ENCODE results near the gene KCNK5.

Gene KCNK5

DNA sequence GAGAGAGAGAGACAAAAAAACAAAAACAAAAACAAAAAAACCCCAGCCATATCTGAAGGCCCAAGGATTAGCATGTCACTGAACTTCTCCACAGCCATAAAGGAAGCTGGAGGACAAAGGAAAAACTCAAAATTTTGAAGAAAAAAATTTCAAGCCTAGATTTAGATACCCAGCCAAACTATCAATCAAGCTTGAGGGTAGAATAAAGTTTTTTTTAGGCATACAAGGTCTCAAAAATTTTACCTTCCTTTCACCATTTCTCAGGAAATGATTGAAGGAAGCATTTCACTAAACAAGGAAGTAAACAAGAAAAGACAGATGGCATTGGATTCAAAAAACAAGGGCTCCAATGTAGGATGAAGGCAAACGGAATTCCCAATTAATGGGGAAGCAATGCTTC, 52.1 kb downstream of the KCNK5 start:
- Histone ChIP-seq H3K27me3 (ENCODE audit: control insufficient read depth, insufficient read depth, low read length) (no peaks in the 10 kb centered on the region), H3K27ac (ENCODE audit: low read length) (no peak overlapping the region), H3K36me3 (ENCODE audit: control insufficient read depth, insufficient read depth, low read length) (no peaks in the 10 kb centered on the region), H3K4me1 (ENCODE audit: control insufficient read depth, insufficient read depth, low read length) (no peaks in the 10 kb centered on the region), H3K4me3 (ENCODE audit: low read length) (no peak overlapping the region), H3K9me3 (ENCODE audit: control insufficient read depth, insufficient read depth, low read length) (no peaks in the 10 kb centered on the region; the same call in 1 of the 2 replicates)
- no CpG with 5 or more reads among the region's 1 CpG for WGBS (ENCODE audit: insufficient coverage, insufficient read length)
- no peak for DNase-seq (ENCODE audit: low read depth, low spot score)

DNA sequence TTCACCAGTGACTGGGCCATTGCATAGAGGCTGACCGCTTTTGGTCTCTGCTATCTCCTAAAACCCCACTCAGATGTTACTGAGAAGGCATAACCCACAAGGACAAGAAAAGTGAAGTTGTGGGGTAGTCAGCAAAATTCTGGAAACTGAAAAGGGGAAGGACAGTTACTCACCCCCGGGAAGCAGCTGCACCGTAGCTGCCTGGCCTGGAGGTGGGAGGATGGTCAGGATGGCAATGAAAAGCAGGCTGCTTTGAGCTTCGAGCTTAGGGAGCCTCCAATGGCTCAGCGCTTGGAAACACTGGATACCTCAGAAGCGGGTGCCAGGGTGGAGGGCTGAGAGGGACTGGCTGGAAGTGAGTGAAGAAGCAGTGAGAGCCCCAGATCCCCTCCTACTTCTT, 56.0 kb downstream of the KCNK5 start:
- Histone ChIP-seq H3K4me1 (ENCODE audit: control insufficient read depth, insufficient read depth, low read length) (no peaks in the 10 kb centered on the region), H3K27ac (ENCODE audit: low read length) (no peak overlapping the region), H3K36me3 (ENCODE audit: control insufficient read depth, insufficient read depth, low read length) (no peaks in the 10 kb centered on the region), H3K4me3 (ENCODE audit: low read length) (no peak overlapping the region), H3K27me3 (ENCODE audit: control insufficient read depth, insufficient read depth, low read length) (no peaks in the 10 kb centered on the region), H3K9me3 (ENCODE audit: control insufficient read depth, insufficient read depth, low read length) (no peaks in the 10 kb centered on the region; the same call in 1 of the 2 replicates)
- WGBS (ENCODE audit: insufficient coverage, insufficient read length): no CpG with 5 or more reads among the region's 6 CpGs
- no peak for DNase-seq (ENCODE audit: low read depth, low spot score)

DNA sequence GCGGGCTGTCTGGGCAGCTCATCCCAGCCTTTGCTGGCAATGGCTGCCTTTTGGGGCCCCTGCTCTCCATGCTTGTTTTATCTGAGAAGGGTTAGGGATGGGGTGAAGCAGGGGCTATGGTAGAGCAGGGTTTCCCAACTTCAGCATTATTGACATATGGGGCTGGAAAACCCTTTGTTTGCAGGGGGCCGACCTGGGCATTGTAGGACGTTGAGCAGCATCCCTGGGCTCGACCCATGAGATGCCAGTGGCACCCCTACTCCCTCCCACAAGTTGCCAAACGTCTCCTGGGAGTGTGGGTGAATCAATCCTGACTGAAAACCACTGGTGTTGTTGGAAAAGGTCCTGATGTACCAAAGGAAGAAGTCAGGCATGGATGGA, 56.9 kb downstream of the KCNK5 start:
- DNase-seq (ENCODE audit: low read depth, low spot score): no peak
- no peak overlapping the region for H3K4me3 ChIP-seq (ENCODE audit: low read length)
- no peaks in the 10 kb centered on the region for H3K4me1 ChIP-seq (ENCODE audit: control insufficient read depth, insufficient read depth, low read length)
- no peaks in the 10 kb centered on the region for H3K27me3 ChIP-seq (ENCODE audit: control insufficient read depth, insufficient read depth, low read length)
- no peak overlapping the region for H3K27ac ChIP-seq (ENCODE audit: low read length)
- no peaks in the 10 kb centered on the region for H3K36me3 ChIP-seq (ENCODE audit: control insufficient read depth, insufficient read depth, low read length)
- H3K9me3 ChIP-seq (ENCODE audit: control insufficient read depth, insufficient read depth, low read length): no peaks in the 10 kb centered on the region; the same call in 1 of the 2 replicates
- WGBS (ENCODE audit: insufficient coverage, insufficient read length): no CpG with 5 or more reads among the region's 5 CpGs

DNA sequence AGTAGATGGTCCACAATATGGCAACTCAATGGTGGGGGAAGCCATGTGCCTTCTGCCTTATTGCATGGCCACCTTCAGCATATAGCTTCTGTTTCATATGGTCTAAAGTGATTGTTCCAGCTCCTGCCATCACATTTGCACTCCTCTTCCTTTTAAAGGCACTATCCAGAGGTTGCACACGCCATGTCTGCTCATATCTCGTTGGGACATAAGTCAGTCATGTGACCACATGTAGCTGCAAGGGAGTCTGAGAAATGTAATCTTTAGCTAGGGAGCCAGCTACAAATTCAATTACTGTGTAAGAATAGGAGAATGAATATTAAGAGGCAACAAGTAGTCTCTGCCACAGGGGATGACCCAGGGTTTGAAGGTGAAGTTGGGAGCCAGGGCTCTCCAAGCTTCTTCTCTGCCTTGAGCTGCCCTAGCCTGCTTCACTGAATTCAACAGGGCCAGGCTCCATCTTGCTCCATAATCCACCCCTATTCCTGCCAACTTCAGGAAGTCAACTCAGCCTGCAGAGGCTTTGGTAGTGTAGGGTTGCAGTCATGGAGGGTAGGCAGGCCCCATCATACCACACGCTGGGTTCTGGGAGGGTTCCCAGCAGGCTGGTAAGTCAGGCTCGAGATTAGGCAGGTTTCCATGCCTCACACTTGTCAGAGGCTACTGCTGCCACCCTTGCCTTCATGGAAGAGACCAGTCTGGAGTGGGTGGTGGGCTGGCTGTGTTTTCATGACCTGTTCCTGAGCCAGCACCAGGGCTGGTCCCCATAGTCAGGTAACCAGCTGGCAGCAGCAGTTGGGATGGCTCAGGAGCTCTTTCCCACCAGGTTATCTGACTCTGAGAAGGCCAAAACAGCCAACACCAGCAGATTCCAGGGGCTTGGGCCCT, 57.5 kb downstream of the KCNK5 start:
- no peak for DNase-seq (ENCODE audit: low read depth, low spot score)
- WGBS (ENCODE audit: insufficient coverage, insufficient read length): no CpG with 5 or more reads among the region's 4 CpGs
- Histone ChIP-seq H3K27me3 (ENCODE audit: control insufficient read depth, insufficient read depth, low read length) (no peaks in the 10 kb centered on the region), H3K36me3 (ENCODE audit: control insufficient read depth, insufficient read depth, low read length) (no peaks in the 10 kb centered on the region), H3K4me3 (ENCODE audit: low read length) (no peak overlapping the region), H3K4me1 (ENCODE audit: control insufficient read depth, insufficient read depth, low read length) (no peaks in the 10 kb centered on the region), H3K27ac (ENCODE audit: low read length) (no peak overlapping the region), H3K9me3 (ENCODE audit: control insufficient read depth, insufficient read depth, low read length) (no peaks in the 10 kb centered on the region)

DNA sequence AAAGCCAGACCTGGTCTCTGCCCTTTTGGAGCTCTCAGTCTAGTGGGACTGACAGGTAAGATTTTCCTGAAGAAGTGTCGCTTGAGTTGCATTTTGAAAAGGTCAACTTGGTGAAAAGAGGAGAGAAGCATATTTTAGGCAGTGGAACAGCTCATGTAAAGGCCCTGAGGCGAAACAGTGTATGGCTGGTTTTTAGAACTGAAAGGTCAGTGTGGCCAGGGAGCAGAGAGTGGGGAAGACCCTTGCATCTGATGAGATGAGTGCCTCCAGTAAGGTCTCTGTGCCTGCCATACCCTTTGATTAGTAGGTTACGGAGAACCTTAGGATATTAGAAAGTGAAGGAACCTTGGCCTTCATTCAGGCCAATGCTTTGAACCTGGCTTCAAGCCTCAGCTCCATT, 58.4 kb downstream of the KCNK5 start:
- no peak for DNase-seq (ENCODE audit: low read depth, low spot score)
- H3K36me3 ChIP-seq (ENCODE audit: control insufficient read depth, insufficient read depth, low read length): no peaks in the 10 kb centered on the region
- no peak overlapping the region for H3K4me3 ChIP-seq (ENCODE audit: low read length)
- H3K27ac ChIP-seq (ENCODE audit: low read length): no peak overlapping the region
- no peaks in the 10 kb centered on the region for H3K27me3 ChIP-seq (ENCODE audit: control insufficient read depth, insufficient read depth, low read length)
- H3K9me3 ChIP-seq (ENCODE audit: control insufficient read depth, insufficient read depth, low read length): no peaks in the 10 kb centered on the region
- no peaks in the 10 kb centered on the region for H3K4me1 ChIP-seq (ENCODE audit: control insufficient read depth, insufficient read depth, low read length)
- WGBS (ENCODE audit: insufficient coverage, insufficient read length): no CpG with 5 or more reads among the region's 3 CpGs

DNA sequence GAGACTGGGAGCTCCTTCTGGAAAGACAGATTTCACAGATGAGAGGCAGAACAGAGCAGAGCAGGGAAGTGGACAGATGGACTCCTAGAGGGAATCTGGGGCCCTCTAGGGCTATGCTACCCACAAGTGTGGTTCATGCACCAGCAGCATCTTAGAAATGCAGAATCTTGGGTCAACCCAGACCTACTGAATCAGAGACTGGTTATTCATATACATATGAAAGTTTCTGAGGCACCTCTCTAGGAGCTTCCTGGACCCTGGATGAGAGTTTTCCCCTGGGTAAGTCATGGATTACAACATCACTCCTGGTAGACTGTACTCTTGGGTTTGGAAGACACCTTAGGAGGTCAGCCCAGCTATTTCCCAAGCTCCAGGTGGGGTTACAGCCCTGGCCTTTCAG, 58.9 kb downstream of the KCNK5 start:
- Histone ChIP-seq H3K27me3 (ENCODE audit: control insufficient read depth, insufficient read depth, low read length) (no peaks in the 10 kb centered on the region), H3K4me1 (ENCODE audit: control insufficient read depth, insufficient read depth, low read length) (no peaks in the 10 kb centered on the region), H3K27ac (ENCODE audit: low read length) (no peak overlapping the region), H3K36me3 (ENCODE audit: control insufficient read depth, insufficient read depth, low read length) (no peaks in the 10 kb centered on the region), H3K4me3 (ENCODE audit: low read length) (no peak overlapping the region), H3K9me3 (ENCODE audit: control insufficient read depth, insufficient read depth, low read length) (no peaks in the 10 kb centered on the region)
- no peak for DNase-seq (ENCODE audit: low read depth, low spot score)

DNA sequence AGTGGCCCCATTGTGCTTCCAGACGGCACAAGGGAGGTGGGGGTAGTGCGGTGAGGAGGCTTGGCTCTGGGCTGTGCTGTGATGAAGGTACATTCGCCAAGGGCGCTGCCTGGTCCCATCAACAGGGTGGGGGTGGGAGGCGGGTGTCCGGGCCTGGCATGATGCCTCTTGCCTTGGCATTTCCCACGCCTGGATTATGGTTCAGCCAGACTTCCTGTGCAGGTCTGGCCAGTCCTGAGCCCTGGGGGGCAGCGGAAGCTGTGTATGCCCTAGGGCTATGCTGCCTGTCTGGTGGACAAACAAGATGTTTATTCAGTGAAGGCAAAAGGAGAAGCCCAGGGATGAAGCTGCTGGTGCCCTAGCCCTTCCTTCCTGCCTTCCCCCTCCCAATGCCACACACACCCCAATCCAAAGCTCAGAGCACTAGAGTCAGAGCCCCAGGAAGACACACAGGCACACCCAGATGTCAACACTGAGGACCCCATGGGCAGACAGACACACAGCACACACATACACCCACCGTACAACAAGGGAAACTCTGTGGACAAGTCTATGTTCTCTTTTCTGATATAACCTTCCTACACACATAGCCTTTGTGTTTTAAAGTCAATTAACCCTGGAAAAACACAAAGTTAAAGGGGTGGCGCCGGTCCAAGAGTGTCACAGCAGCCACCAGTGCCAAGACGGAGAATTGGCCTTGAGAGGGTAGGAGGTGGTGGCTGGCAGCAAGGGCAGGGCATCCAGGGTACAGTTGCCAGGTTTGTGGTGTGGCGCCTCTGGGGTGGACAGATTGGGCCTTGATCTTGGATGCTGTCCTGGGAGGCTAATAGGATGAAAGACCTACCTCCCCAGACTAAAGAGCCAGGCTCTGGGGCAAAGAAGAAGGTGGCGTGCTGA, 59.6 kb downstream of the KCNK5 start:
- H3K36me3 ChIP-seq (ENCODE audit: control insufficient read depth, insufficient read depth, low read length): no peaks in the 10 kb centered on the region
- no peak for DNase-seq (ENCODE audit: low read depth, low spot score)
- H3K27ac ChIP-seq (ENCODE audit: low read length): no peak overlapping the region
- H3K27me3 ChIP-seq (ENCODE audit: control insufficient read depth, insufficient read depth, low read length): no peaks in the 10 kb centered on the region
- H3K4me3 ChIP-seq (ENCODE audit: low read length): no peak overlapping the region
- no peaks in the 10 kb centered on the region for H3K4me1 ChIP-seq (ENCODE audit: control insufficient read depth, insufficient read depth, low read length)
- no CpG with 5 or more reads among the region's 14 CpGs for WGBS (ENCODE audit: insufficient coverage, insufficient read length)
- H3K9me3 ChIP-seq (ENCODE audit: control insufficient read depth, insufficient read depth, low read length): no peaks in the 10 kb centered on the region

DNA sequence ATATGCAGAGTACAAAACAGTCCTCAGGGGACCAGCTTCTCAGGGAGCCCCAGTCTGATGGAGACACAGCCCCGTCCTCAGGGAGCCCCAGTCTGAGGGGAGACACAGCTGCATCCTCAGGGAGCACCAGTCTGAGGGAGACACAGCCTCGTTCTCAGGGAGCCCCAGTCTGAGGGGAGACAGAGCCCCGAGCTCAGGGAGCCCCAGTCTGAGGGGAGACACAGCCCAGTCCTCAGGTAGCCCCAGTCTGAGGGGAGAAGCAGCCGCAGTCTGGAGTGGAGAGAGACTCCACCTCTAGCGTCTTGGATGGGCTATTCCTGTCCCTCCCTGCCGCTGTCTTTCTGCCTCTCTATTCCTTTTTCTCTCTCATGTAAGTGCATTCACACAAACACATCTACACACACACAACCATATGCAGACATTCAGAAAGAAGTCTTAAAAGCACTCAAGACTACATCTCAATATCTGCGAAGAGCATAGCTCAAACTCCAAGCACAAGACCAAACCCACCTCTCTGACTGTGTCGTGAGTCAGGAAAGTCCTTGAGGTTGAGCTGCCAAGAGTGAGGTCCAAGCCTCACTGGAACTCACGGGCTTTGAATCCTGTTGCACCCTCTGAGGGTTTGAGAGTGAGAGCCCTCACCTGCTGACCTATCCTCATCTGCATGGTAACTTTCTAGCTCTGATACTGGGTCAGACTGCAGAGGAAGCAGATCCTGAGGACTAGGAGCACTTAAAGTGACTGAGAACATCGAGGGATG, 61.2 kb downstream of the KCNK5 start:
- no peak overlapping the region for H3K4me3 ChIP-seq (ENCODE audit: low read length)
- WGBS (ENCODE audit: insufficient coverage, insufficient read length): no CpG with 5 or more reads among the region's 10 CpGs

DNA sequence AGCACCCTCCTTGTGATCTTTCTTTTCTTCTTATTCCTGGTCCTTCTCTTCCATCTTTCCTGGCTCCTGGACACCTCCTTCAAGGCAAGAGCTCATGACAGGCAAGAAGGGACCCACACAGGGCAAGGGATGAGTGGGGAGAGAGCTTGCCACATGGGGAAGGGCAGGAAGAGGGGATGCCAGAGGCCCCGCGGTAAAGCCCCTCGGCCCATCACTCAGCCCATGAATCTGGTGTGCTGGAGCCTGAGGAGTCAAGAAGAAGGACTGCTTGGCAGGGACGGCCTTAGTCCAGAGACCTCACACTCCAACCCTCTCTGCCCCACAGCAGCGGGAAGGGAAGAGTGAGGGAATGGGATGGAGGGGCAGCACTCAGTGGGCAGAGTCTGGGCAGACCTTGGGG, 62.0 kb downstream of the KCNK5 start:
- H3K9me3 ChIP-seq (ENCODE audit: control insufficient read depth, insufficient read depth, low read length): no peaks in the 10 kb centered on the region
- H3K4me3 ChIP-seq (ENCODE audit: low read length): no peak overlapping the region
- H3K27me3 ChIP-seq (ENCODE audit: control insufficient read depth, insufficient read depth, low read length): no peaks in the 10 kb centered on the region
- no peaks in the 10 kb centered on the region for H3K4me1 ChIP-seq (ENCODE audit: control insufficient read depth, insufficient read depth, low read length)
- WGBS (ENCODE audit: insufficient coverage, insufficient read length): no CpG with 5 or more reads among the region's 5 CpGs
- no peaks in the 10 kb centered on the region for H3K36me3 ChIP-seq (ENCODE audit: control insufficient read depth, insufficient read depth, low read length)
- DNase-seq (ENCODE audit: low read depth, low spot score): no peak
- H3K27ac ChIP-seq (ENCODE audit: low read length): no peak overlapping the region

More for the DNA sequence above, 61.2 kb downstream of the KCNK5 start:
- Histone ChIP-seq H3K27me3 (ENCODE audit: control insufficient read depth, insufficient read depth, low read length) (no peaks in the 10 kb centered on the region), H3K4me1 (ENCODE audit: control insufficient read depth, insufficient read depth, low read length) (no peaks in the 10 kb centered on the region), H3K9me3 (ENCODE audit: control insufficient read depth, insufficient read depth, low read length) (no peaks in the 10 kb centered on the region), H3K27ac (ENCODE audit: low read length) (no peak overlapping the region), H3K36me3 (ENCODE audit: control insufficient read depth, insufficient read depth, low read length) (no peaks in the 10 kb centered on the region)
- no peak for DNase-seq (ENCODE audit: low read depth, low spot score)

DNA sequence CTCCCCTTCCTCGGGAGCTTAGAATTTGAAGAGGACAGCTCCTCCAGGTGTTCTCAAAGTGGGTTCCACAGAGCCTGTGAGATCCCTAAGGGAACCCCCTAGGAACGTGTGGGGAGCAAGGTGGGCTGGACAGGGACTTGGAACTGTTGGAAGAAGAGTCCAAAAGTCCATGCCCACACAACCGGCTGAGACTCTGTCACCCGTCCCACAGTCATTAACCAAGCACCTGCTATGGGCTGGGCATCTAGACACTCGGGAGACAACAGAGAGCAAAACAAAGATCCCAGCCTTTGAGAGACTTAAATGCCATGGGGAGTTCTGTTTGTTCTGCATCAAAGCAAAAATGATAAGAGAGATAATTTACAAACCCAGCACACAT, 62.4 kb downstream of the KCNK5 start:
- WGBS (ENCODE audit: insufficient coverage, insufficient read length): no CpG with 5 or more reads among the region's 5 CpGs
- DNase-seq (ENCODE audit: low read depth, low spot score): no peak
- Histone ChIP-seq H3K4me1 (ENCODE audit: control insufficient read depth, insufficient read depth, low read length) (no peaks in the 10 kb centered on the region), H3K27me3 (ENCODE audit: control insufficient read depth, insufficient read depth, low read length) (no peaks in the 10 kb centered on the region), H3K4me3 (ENCODE audit: low read length) (no peak overlapping the region), H3K36me3 (ENCODE audit: control insufficient read depth, insufficient read depth, low read length) (no peaks in the 10 kb centered on the region), H3K27ac (ENCODE audit: low read length) (no peak overlapping the region), H3K9me3 (ENCODE audit: control insufficient read depth, insufficient read depth, low read length) (no peaks in the 10 kb centered on the region)

All from iPS DF 6.9 (cell line).